Amniotic stem cell (primary cell): Measurements from ENCODE around the gene TXNIP.
A peak's percentile ranks its signal among the peaks of the same experiment; 100 is the strongest.
"Not testable (repeated sequence)": the region's sequence is repeated elsewhere in the genome, so short reads cannot be mapped to it uniquely, and the experiment has no call there.

Source experiments
- DNase-seq: peaks from one replicate; lab custom pipeline; 2025; lab: John Stamatoyannopoulos, UW

Gene TXNIP

GRCh38 chr1:145996433-145997015, at the start of gene TXNIP:
Gene TXNIP, minus strand, starts transcription at chr1:145996579. Its CDS starts 313 bp downstream, at chr1:145996266.
- DNase-seq = peak; percentile 93

GRCh38 chr1:146039844-146040194, 43.4 kb upstream of the TXNIP start:
- DNase-seq = no peak

- DNase-seq = peak; percentile 59
Observed at GRCh38 chr1:146036965-146037646, 40.7 kb upstream of the TXNIP start.

GRCh38 chr1:146036241-146036964, 40.0 kb upstream of the TXNIP start:
- no peak for DNase-seq

GRCh38 chr1:146035048-146035423, 38.7 kb upstream of the TXNIP start:
- DNase-seq = no peak

GRCh38 chr1:146032631-146033219, 36.3 kb upstream of the TXNIP start:
- DNase-seq = peak; percentile 37

- DNase-seq = no peak
Observed at GRCh38 chr1:146031476-146031875, 35.1 kb upstream of the TXNIP start.

- no peak for DNase-seq
Observed at GRCh38 chr1:146029117-146029516, 32.7 kb upstream of the TXNIP start.

GRCh38 chr1:146026650-146027049, 30.3 kb upstream of the TXNIP start:
- DNase-seq = not testable (repeated sequence)

GRCh38 chr1:146025787-146026495, 29.6 kb upstream of the TXNIP start:
- not testable (repeated sequence) for DNase-seq

GRCh38 chr1:146022403-146023127, 26.2 kb upstream of the TXNIP start:
- no peak for DNase-seq

- no peak for DNase-seq
Observed at GRCh38 chr1:146021622-146022402, 25.4 kb upstream of the TXNIP start, which contains the start of gene HJV. Gene HJV, minus strand, starts transcription at chr1:146021735. Its CDS starts 1,504 bp downstream, at chr1:146020231.

- no peak for DNase-seq
Observed at GRCh38 chr1:146021050-146021445, 24.7 kb upstream of the TXNIP start.

GRCh38 chr1:146020058-146021049, 24.0 kb upstream of the TXNIP start:
- DNase-seq = no peak

- DNase-seq = no peak
Observed at GRCh38 chr1:146019231-146020057, 23.1 kb upstream of the TXNIP start.

- DNase-seq = no peak
Observed at GRCh38 chr1:146016891-146017290, 20.5 kb upstream of the TXNIP start.

- DNase-seq = no peak
Observed at GRCh38 chr1:146013559-146013922, 17.2 kb upstream of the TXNIP start.

- DNase-seq = peak; percentile 90
Observed at GRCh38 chr1:146012703-146013558, 16.6 kb upstream of the TXNIP start.
